Cardiac ventricle fibroblast (primary cell): ENCODE measurements around the gene LAPTM4A. TPM values are rescaled to one million over a fixed set of nuclear protein-coding genes. Genes with fewer than 3 reads are reported as not detected.

Experiments
- total RNA-seq: library from RNA; depleted of rRNA; stranded (reverse); fragments of >200 nt; gene quantifications from 2 replicates; pipeline ENCODE4 v1.2.3, GENCODE V29; 2015

LAPTM4A gene
- total RNA-seq: 281 and 285 TPM in 2 replicates

DNA sequence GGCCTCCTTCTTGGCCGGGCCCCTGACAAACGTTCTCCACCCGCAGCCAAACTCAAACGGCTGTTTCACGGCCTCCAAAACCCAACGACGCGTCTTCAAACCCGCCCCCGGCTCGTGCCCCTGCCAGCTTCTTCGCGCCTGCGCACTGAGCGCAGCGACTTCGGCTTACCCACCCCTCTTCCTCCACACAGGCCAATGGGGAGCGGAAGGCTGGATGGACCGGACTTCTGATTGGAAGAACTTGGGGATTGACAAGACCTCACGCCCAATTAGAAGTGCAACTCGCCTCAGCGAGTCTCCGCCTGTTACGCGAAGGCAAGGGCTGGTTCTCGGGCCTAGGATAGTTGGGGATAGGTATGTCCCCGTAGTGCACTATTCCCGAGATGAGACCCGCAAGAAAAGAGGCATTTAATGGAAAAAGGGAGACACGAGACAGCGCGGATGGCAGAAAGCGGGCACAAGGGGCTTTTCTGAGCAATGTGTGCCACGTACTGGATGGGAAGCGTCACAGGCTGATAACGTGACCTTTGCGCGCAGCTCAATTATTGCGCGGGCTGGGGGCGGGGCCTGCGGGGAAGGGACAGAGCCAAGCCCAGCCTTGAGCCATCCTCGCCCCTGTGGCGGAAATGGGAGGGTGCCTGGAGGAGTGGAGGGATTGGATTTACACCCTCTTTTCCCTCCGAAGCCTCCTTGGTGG lies at the start of gene LAPTM4A:
LAPTM4A (minus strand) TSS at position 97 of the 697 bp plus-strand sequence. CDS start 108 bp downstream, outside the sequence.

DNA sequence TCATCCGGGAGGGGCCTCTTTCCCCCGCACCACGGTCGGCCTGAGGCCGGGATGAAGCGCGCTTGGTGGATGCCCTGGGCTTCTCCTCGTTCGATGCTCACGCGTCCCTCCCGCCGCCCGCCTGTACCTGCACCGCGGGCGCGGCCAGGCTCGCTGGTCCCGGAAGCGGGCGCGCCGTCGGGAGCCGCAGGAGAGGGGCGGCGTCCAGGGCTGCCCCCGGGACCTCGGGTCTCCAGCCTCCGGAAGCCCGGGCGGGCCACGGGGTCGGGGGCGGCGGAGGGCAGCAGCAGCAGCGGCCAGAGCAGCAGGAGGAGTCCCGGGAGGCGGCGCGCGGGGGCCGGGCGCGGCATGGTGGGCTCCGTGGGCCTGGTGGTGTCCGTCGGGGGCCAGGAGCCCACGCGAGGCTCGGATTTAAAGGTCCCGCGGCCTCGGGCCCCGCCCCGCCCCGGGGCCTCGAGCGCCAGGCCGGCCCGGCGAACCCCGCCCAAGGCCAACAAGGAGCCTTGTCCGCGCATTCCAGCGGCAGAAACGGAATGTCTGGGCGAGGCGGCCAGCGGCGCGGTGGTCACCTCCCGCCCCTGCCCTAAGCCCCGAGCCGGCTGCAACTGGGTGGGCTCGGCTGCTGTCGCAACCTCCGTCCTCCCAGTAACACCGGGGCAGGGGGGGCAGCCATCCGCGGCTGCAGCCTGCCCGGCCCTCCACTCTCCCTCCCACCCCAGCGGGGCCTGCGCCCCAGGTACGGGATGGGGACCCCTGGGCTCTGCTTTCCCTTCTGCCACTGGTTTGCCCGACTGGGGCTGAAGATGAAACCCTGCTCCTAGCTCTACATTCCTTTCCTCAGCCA lies 38.9 kb downstream of the LAPTM4A start, which contains the start of gene MATN3:
MATN3 (minus strand) TSS at position 387 of the 844 bp plus-strand sequence; CDS start at position 350, 37 bp downstream.

DNA sequence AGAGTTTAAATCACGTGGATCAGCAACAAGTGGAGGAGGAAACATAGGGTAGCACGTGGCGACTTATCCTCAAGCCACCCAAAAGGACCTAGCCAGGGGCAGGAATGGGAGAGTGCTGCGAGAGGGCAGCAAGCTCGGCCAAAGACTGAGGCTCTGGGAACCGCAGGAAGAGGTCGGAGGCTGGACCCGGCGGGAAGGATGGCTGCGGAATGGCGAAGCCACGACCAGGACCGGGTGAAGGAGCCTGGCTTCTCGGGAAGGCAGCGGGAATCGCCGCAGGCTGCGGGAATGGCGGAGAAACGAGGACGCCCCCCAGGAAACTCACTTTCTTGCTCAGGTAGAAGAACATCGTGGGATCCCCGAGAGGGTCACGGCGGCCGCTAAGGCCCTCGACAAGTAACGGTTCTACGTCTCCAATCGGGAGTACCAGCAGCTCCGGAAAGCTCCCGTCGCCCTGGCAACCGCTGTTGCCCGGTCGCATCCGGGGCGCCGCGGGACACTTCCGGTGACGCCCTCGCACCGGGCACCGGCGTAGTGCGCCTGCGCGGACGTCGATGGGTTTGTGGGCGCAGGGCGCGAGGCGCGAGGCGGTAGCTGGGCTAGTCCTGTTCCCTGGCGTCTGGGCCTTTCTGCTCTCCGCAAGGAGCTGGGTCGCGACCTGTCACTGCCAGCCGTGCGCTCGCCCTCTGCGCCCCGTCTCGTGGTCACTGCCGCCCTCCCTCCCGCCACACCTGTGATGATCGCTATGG lies 61.6 kb downstream of the LAPTM4A start, which contains the start of gene WDR35:
WDR35 (minus strand) TSS at position 439 of the 749 bp plus-strand sequence; CDS start at position 349, 90 bp downstream.

Other genes with a start within 250 kb of the LAPTM4A start
- 0.88 and 4.2 TPM in 2 replicates for gene TTC32, start 149.6 kb downstream of the LAPTM4A start, total RNA-seq
- 4.3 and 4.8 TPM in 2 replicates for gene WDR35, start 61.5 kb downstream of the LAPTM4A start, total RNA-seq
- gene MATN3, start 39.0 kb downstream of the LAPTM4A start, total RNA-seq: 0.62 and 0.73 TPM in 2 replicates
- gene SDC1, start 173.5 kb upstream of the LAPTM4A start, total RNA-seq: 1.6 and 2.4 TPM in 2 replicates